DOHH2 (cell line): ENCODE data around the gene TNN.

Experiments
- CTCF ChIP-seq: fragments of 200-600 bp; sonication (generic); IDR thresholded peaks from one replicate; pipeline ENCODE4 v1.5.1; 2014; ENCODE audit warnings: antibody characterized with exemption, mild to moderate bottlenecking, low read depth, low read length; ENCODE audit not compliant: poor library complexity, severe bottlenecking
- EZH2phosphoT487 ChIP-seq: fragments of 200-600 bp; sonication (generic); IDR thresholded peaks from 2 replicates; pipeline ENCODE4 v1.6.1; 2017; ENCODE audit warnings: borderline replicate concordance, mild to moderate bottlenecking, antibody characterized with exemption, low read length, moderate library complexity, mixed read lengths

GRCh38 chr1:175176246-175176645, 108.6 kb downstream of the TNN start:
- no peak for TF ChIP-seq CTCF
- TF ChIP-seq EZH2phosphoT487: no peak
